Retinal pigment epithelial cell (primary cell): ENCODE results near the gene GPS1.

Experiments used
- DNase-seq: peaks from one replicate; pipeline ENCODE4 v3.0.0-alpha.2; 2010; ENCODE audit warnings: low read depth
- H3K4me3 ChIP-seq: 2 replicates; pipeline ENCODE4 v1.5.1; 2011; ENCODE audit warnings: mild to moderate bottlenecking, low read length, control low read depth, moderate library complexity
- CTCF ChIP-seq: conservative IDR thresholded peaks from 2 replicates; pipeline ENCODE4 v1.5.1; 2011; ENCODE audit warnings: low read depth, low read length, control low read depth, inconsistent platforms

GPS1 gene

GRCh38 chr17:82019690-82020571, 31.8 kb upstream of the GPS1 start:
- TF ChIP-seq CTCF = peak; percentile 84
- H3K4me3 ChIP-seq = no peak overlapping the region
- no peak for DNase-seq

- TF ChIP-seq CTCF = no peak
- no peak overlapping the region for H3K4me3 ChIP-seq
- DNase-seq = no peak
These were observed 31.1 kb upstream of the GPS1 start for GRCh38 chr17:82020572-82021106.

GRCh38 chr17:82021107-82021899, 30.4 kb upstream of the GPS1 start:
- H3K4me3 ChIP-seq = peak overlapping the region; percentile 70
- DNase-seq = no peak
- TF ChIP-seq CTCF = peak; percentile 82

- no peak for DNase-seq
- H3K4me3 ChIP-seq = peak overlapping the region; percentile 70
- TF ChIP-seq CTCF = no peak
These were observed 29.8 kb upstream of the GPS1 start for GRCh38 chr17:82021900-82022309.

- no peak for DNase-seq
- no peak for TF ChIP-seq CTCF
These were observed 29.3 kb upstream of the GPS1 start, which contains the start of gene CENPX for GRCh38 chr17:82022310-82022980. TSS of gene CENPX (minus strand) at chr17:82022878. CDS start at chr17:82022861, 17 bp downstream.

GRCh38 chr17:82022981-82023446, 28.7 kb upstream of the GPS1 start, which contains the start of gene LRRC45:
TSS of gene LRRC45 (plus strand) at chr17:82023305. CDS start at chr17:82023644, 339 bp downstream.
- peak within 1 kb of the TSS; percentile 70 for H3K4me3 ChIP-seq
- peak; percentile 98 for DNase-seq
- TF ChIP-seq CTCF = no peak

More at GRCh38 chr17:82022310-82022980, 29.3 kb upstream of the GPS1 start, which contains the start of gene CENPX:
- H3K4me3 ChIP-seq = peak within 1 kb of the TSS; percentile 70
